DOHH2 (cell line): ENCODE results near the gene VCL.

ENCODE experiments used
- EZH2phosphoT487 ChIP-seq: fragments of 200-600 bp; sonication (generic); IDR thresholded peaks from 2 replicates; pipeline ENCODE4 v1.6.1; 2017; ENCODE audit warnings: borderline replicate concordance, mild to moderate bottlenecking, antibody characterized with exemption, low read length, moderate library complexity, mixed read lengths
- TF ChIP-seq, protein P1 (sequence below): fragments of 200-600 bp; sonication (generic); IDR thresholded peaks from one replicate; pipeline ENCODE4 v1.5.1; 2014; ENCODE audit warnings: antibody characterized with exemption, mild to moderate bottlenecking, low read depth, low read length; ENCODE audit not compliant: poor library complexity, severe bottlenecking

DNA sequence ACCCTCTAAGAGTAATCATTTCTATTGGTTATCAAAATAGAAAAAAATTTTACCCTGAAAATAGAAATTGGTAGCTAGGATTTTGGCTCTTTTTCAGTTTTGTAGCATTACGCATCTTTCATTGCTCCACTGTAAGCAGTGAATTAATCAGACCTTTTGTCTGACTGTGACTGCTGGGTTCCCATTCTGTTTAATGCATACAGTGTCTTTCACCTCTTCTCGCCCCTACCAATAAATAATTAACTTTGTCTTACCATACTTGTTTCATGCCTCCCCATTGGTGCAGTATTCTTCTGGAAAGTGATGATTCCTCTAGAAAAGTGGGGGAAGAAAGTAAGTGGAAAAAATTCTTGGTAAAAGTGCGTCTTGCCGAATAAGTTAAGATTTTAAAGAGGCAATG lies 79.5 kb downstream of the VCL start:
- TF ChIP-seq, protein P1, sequence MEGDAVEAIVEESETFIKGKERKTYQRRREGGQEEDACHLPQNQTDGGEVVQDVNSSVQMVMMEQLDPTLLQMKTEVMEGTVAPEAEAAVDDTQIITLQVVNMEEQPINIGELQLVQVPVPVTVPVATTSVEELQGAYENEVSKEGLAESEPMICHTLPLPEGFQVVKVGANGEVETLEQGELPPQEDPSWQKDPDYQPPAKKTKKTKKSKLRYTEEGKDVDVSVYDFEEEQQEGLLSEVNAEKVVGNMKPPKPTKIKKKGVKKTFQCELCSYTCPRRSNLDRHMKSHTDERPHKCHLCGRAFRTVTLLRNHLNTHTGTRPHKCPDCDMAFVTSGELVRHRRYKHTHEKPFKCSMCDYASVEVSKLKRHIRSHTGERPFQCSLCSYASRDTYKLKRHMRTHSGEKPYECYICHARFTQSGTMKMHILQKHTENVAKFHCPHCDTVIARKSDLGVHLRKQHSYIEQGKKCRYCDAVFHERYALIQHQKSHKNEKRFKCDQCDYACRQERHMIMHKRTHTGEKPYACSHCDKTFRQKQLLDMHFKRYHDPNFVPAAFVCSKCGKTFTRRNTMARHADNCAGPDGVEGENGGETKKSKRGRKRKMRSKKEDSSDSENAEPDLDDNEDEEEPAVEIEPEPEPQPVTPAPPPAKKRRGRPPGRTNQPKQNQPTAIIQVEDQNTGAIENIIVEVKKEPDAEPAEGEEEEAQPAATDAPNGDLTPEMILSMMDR, result no peak
- no peak for TF ChIP-seq EZH2phosphoT487
